ENCODE data around the gene TPRN.

GRCh38 chr9:137221095-137221505 lies 20.6 kb upstream of the TPRN start:
- TF ChIP-seq CTCF (conservative IDR thresholded peaks at IDR 0.05; ENCODE audit: low read depth, low read length) (no peak), EZH2 (IDR thresholded peaks at IDR 0.05; ENCODE audit: borderline replicate concordance, low read depth, low read length, poor library complexity, severe bottlenecking) (no peak)
